Activated CD8-positive, alpha-beta memory T cell treated with anti-CD3 and anti-CD28 coated beads, Interleukin-2, amount 10 ng/mL, durations not matched to agents 7 days and 5 days (primary cell): ENCODE data around the gene C11orf98. TPM values are rescaled to one million over a fixed set of nuclear protein-coding genes. Genes with fewer than 3 reads are reported as not detected.
A peak's percentile ranks its signal among the peaks of the same experiment; 100 is the strongest.
"Not testable (repeated sequence)": the region's sequence is repeated elsewhere in the genome, so short reads cannot be mapped to it uniquely, and the experiment has no call there.

Source experiments
- ATAC-seq: fragments of 150-1000 bp; cut with Tn5 transposase; one replicate; pipeline ENCODE4 v1.10.0; 2021; ENCODE audit warnings: moderate library complexity
- CTCF ChIA-PET: fragments of 350-600 bp; sonication (Branson Sonifier 250); formaldehyde crosslinking; loops from one replicate; lab custom pipeline; 2021; ENCODE audit warnings: antibody characterized with exemption; lab: Charles Lee
- DNase-seq: peaks from one replicate; pipeline ENCODE4 v3.0.0-alpha.2; 2020
- H3K27ac Mint-ChIP-seq: one replicate; pipeline ENCODE4 v1.8.0; 2021; ENCODE audit warnings: mild to moderate bottlenecking, mixed read lengths
- H3K27me3 Mint-ChIP-seq: one replicate; pipeline ENCODE4 v1.8.0; 2021; ENCODE audit warnings: mixed read lengths
- H3K36me3 Mint-ChIP-seq: one replicate; pipeline ENCODE4 v1.8.0; 2021; ENCODE audit warnings: mild to moderate bottlenecking, mixed read lengths
- H3K4me1 Mint-ChIP-seq: one replicate; pipeline ENCODE4 v1.8.0; 2021; ENCODE audit warnings: mixed read lengths
- H3K4me3 Mint-ChIP-seq: one replicate; pipeline ENCODE4 v1.8.0; 2021; ENCODE audit warnings: mild to moderate bottlenecking, moderate library complexity, mixed read lengths
- H3K9me3 Mint-ChIP-seq: one replicate; pipeline ENCODE4 v1.8.0; 2022; ENCODE audit warnings: low read depth, mixed read lengths
- total RNA-seq, 2 experiments: library from RNA; stranded (reverse); gene quantifications; one replicate each; pipeline ENCODE4 v1.2.3, GENCODE V29; 2021

Gene C11orf98
- total RNA-seq, 2 experiments from 2014 or later, result 130 to 131 TPM

- CTCF ChIA-PET, result interaction anchor here (0.6 to 3.2 kb wide), 21 partner anchors 9 to 216 kb away, joined by 3 to 21 read pairs (median 6); partner anchors contain the start of genes B3GAT3, GANAB, HNRNPUL2 and INTS5
- Mint-ChIP-seq H3K36me3 (peaks cover 43% of the 10 kb centered on the region), H3K4me1 (peaks cover 43% of the 10 kb centered on the region), H3K27me3 (no peaks in the 10 kb centered on the region), H3K27ac (peak overlapping the region; percentile 95), H3K9me3 (no peaks in the 10 kb centered on the region), H3K4me3 (peak overlapping the region; percentile 97)
- DNase-seq, result peak; percentile 80
- ATAC-seq, result peak; percentile 34
Observed at GRCh38 chr11:62665599-62666258, 719 bp upstream of the C11orf98 start.

GRCh38 chr11:62664405-62665074, 470 bp downstream of the C11orf98 start:
- H3K27ac Mint-ChIP-seq, result peak overlapping the region; percentile 95
- CTCF ChIA-PET, result interaction anchor here (0.9 to 3.2 kb wide), 23 partner anchors 9 to 217 kb away, joined by 3 to 21 read pairs (median 6); partner anchors contain the start of genes B3GAT3, GANAB, HNRNPUL2 and INTS5
- ATAC-seq, result peak; percentile 41
- H3K4me1 Mint-ChIP-seq, result peaks cover 34% of the 10 kb centered on the region
- H3K9me3 Mint-ChIP-seq, result no peaks in the 10 kb centered on the region
- H3K4me3 Mint-ChIP-seq, result peak overlapping the region; percentile 97
- peaks cover 41% of the 10 kb centered on the region for H3K36me3 Mint-ChIP-seq
- DNase-seq, result peak; percentile 78
- H3K27me3 Mint-ChIP-seq, result no peaks in the 10 kb centered on the region

GRCh38 chr11:62656796-62657429, 8.1 kb downstream of the C11orf98 start:
- no peak overlapping the region for H3K27ac Mint-ChIP-seq
- CTCF ChIA-PET, result interaction anchor here (0.8 to 3.3 kb wide), 6 partner anchors 8 to 232 kb away, joined by 3 to 21 read pairs (median 4); partner anchors contain the start of genes C11orf98, CSKMT and TUT1
- H3K4me3 Mint-ChIP-seq, result no peak overlapping the region
- no peaks in the 10 kb centered on the region for H3K27me3 Mint-ChIP-seq
- DNase-seq (no peak), ATAC-seq (no peak)
- peaks cover 2% of the 10 kb centered on the region for H3K36me3 Mint-ChIP-seq
- H3K9me3 Mint-ChIP-seq, result no peaks in the 10 kb centered on the region
- H3K4me1 Mint-ChIP-seq, result peaks cover 20% of the 10 kb centered on the region

GRCh38 chr11:62654297-62654696, 10.7 kb downstream of the C11orf98 start:
- H3K9me3 Mint-ChIP-seq, result no peaks in the 10 kb centered on the region
- peak overlapping the region; percentile 66 for H3K4me3 Mint-ChIP-seq
- peaks cover 7% of the 10 kb centered on the region for H3K36me3 Mint-ChIP-seq
- DNase-seq (no peak), ATAC-seq (no peak)
- H3K27me3 Mint-ChIP-seq, result no peaks in the 10 kb centered on the region
- peaks cover 32% of the 10 kb centered on the region for H3K4me1 Mint-ChIP-seq
- H3K27ac Mint-ChIP-seq, result peak overlapping the region; percentile 72
- CTCF ChIA-PET, result interaction anchor here (1.1 to 3.3 kb wide), 5 partner anchors 9 to 111 kb away, joined by 3 to 21 read pairs (median 3); partner anchors contain the start of genes C11orf98, CSKMT and MTA2

GRCh38 chr11:62652161-62653006, 12.6 kb downstream of the C11orf98 start:
- H3K4me3 Mint-ChIP-seq, result peak overlapping the region; percentile 86
- DNase-seq (no peak), ATAC-seq (peak; percentile 2)
- H3K27me3 Mint-ChIP-seq, result no peaks in the 10 kb centered on the region
- peak overlapping the region; percentile 85 for H3K27ac Mint-ChIP-seq
- peaks cover 7% of the 10 kb centered on the region for H3K36me3 Mint-ChIP-seq
- CTCF ChIA-PET, result interaction anchor here (0.6 to 1.5 kb wide), 9 partner anchors 10 to 134 kb away, joined by 3 to 15 read pairs (median 3); partner anchors contain the start of genes C11orf98, CSKMT, LBHD1 and TUT1
- H3K4me1 Mint-ChIP-seq, result peaks cover 35% of the 10 kb centered on the region
- H3K9me3 Mint-ChIP-seq, result no peaks in the 10 kb centered on the region

- ATAC-seq, H3K27me3 Mint-ChIP-seq, DNase-seq, H3K27ac Mint-ChIP-seq, H3K4me3 Mint-ChIP-seq, H3K9me3 Mint-ChIP-seq: not testable (repeated sequence)
- CTCF ChIA-PET, result interaction anchor here (1.5 to 1.7 kb wide), 3 partner anchors 15 to 226 kb away, joined by 3 to 7 read pairs (median 4); partner anchors contain the start of genes C11orf98 and CSKMT
- Mint-ChIP-seq H3K36me3 (peaks cover 10% of the 10 kb centered on the region), H3K4me1 (peaks cover 44% of the 10 kb centered on the region)
Observed at GRCh38 chr11:62650283-62650682, 14.7 kb downstream of the C11orf98 start.

GRCh38 chr11:62649486-62649885, 15.5 kb downstream of the C11orf98 start:
- ATAC-seq (no peak), DNase-seq (no peak)
- Mint-ChIP-seq H3K27me3 (no peaks in the 10 kb centered on the region), H3K9me3 (no peaks in the 10 kb centered on the region), H3K27ac (peak overlapping the region; percentile 19), H3K36me3 (peaks cover 14% of the 10 kb centered on the region), H3K4me1 (peaks cover 44% of the 10 kb centered on the region), H3K4me3 (no peak overlapping the region)
- CTCF ChIA-PET, result interaction anchor here (1.5 to 2.0 kb wide), 4 partner anchors 15 to 225 kb away, joined by 3 to 7 read pairs (median 6); partner anchors contain the start of genes C11orf98 and CSKMT

- ATAC-seq (no peak), DNase-seq (no peak)
- H3K36me3 Mint-ChIP-seq, result peaks cover 20% of the 10 kb centered on the region
- no peaks in the 10 kb centered on the region for H3K27me3 Mint-ChIP-seq
- no peak overlapping the region for H3K4me3 Mint-ChIP-seq
- no peaks in the 10 kb centered on the region for H3K9me3 Mint-ChIP-seq
- no peak overlapping the region for H3K27ac Mint-ChIP-seq
- CTCF ChIA-PET, result interaction anchor here (1.7 to 2.0 kb wide), 2 partner anchors 16 to 26 kb away, joined by 7 read pairs; partner anchors contain the start of genes C11orf98 and CSKMT
- peaks cover 44% of the 10 kb centered on the region for H3K4me1 Mint-ChIP-seq
Observed at GRCh38 chr11:62648967-62649364, 16.0 kb downstream of the C11orf98 start.

GRCh38 chr11:62648185-62648966, 16.6 kb downstream of the C11orf98 start:
- no peak overlapping the region for H3K4me3 Mint-ChIP-seq
- H3K4me1 Mint-ChIP-seq, result peaks cover 40% of the 10 kb centered on the region
- no peak for DNase-seq
- H3K9me3 Mint-ChIP-seq, result no peaks in the 10 kb centered on the region
- H3K27ac Mint-ChIP-seq, result no peak overlapping the region
- peaks cover 21% of the 10 kb centered on the region for H3K36me3 Mint-ChIP-seq
- H3K27me3 Mint-ChIP-seq, result no peaks in the 10 kb centered on the region
- CTCF ChIA-PET, result interaction anchor here (0.9 to 2.0 kb wide), 4 partner anchors 17 to 56 kb away, joined by 3 to 7 read pairs (median 5); partner anchors contain the start of genes C11orf98, CSKMT and MTA2
- ATAC-seq, result no peak

GRCh38 chr11:62647609-62648005, 17.4 kb downstream of the C11orf98 start:
- Mint-ChIP-seq H3K27ac (peak overlapping the region; percentile 43), H3K4me1 (peaks cover 41% of the 10 kb centered on the region), H3K27me3 (no peaks in the 10 kb centered on the region), H3K9me3 (no peaks in the 10 kb centered on the region), H3K36me3 (peaks cover 26% of the 10 kb centered on the region), H3K4me3 (no peak overlapping the region)
- ATAC-seq (no peak), DNase-seq (no peak)
- CTCF ChIA-PET, result interaction anchor here (0.9 to 2.0 kb wide), 5 partner anchors 17 to 56 kb away, joined by 3 to 7 read pairs (median 7); partner anchors contain the start of genes C11orf98, CSKMT, EML3 and MTA2

GRCh38 chr11:62646825-62647608, 18.0 kb downstream of the C11orf98 start:
- no peaks in the 10 kb centered on the region for H3K9me3 Mint-ChIP-seq
- peaks cover 39% of the 10 kb centered on the region for H3K4me1 Mint-ChIP-seq
- CTCF ChIA-PET, result interaction anchor here (0.6 to 2.0 kb wide), 9 partner anchors 10 to 140 kb away, joined by 3 to 7 read pairs (median 3); partner anchors contain the start of genes C11orf98, CSKMT and EML3
- H3K27ac Mint-ChIP-seq, result peak overlapping the region; percentile 93
- no peak for ATAC-seq
- no peak for DNase-seq
- H3K36me3 Mint-ChIP-seq, result peaks cover 27% of the 10 kb centered on the region
- peak overlapping the region; percentile 89 for H3K4me3 Mint-ChIP-seq
- H3K27me3 Mint-ChIP-seq, result no peaks in the 10 kb centered on the region
